HepG2 (cell line): Measurements from ENCODE around the gene KIF3A. TPM values are rescaled to one million over a fixed set of nuclear protein-coding genes. Genes with fewer than 3 reads are reported as not detected.

ENCODE experiments used
- ATAC-seq: fragments of 200-7000 bp; cut with Tn5 transposase; 3 replicates; pipeline ENCODE4 v1.9.1; 2020; ENCODE audit warnings: mild to moderate bottlenecking, moderate library complexity
- BruUV-seq: library from RNA; stranded (reverse); fragments of 400-500 nt; replicated peaks from 2 replicates; lab custom pipeline; 2021; lab: Mats Ljungman, UMichigan
- CTCF ChIA-PET: fragments of 300-600 bp; formaldehyde crosslinking; extraction: SDS; loops from one replicate; lab custom pipeline; 2021; ENCODE audit warnings: low total read pairs, inconsistent platforms, low intra/inter-chr PET ratio; lab: Yijun Ruan, JAX
- POLR2A ChIA-PET: fragments of 350-600 bp; sonication (Branson Sonifier 250); formaldehyde crosslinking; loops from one replicate; lab custom pipeline; 2020; ENCODE audit warnings: antibody characterized with exemption, inconsistent platforms; lab: Yijun Ruan, JAX
- DNase-seq: peaks from one replicate; pipeline ENCODE4 v3.0.0-alpha.2; 2015; ENCODE audit warnings: low spot score
- FAIRE-seq: peaks from 3 replicates; lab custom pipeline; 2011; peaks lifted over from hg19 to GRCh38; lab: Jason Lieb, UNC
- H2AFZ ChIP-seq: one replicate; pipeline ENCODE4 v1.6.1; 2011; ENCODE audit warnings: low read length, inconsistent platforms
- H3K27ac ChIP-seq: fragments of 300-600 bp; 3 replicates; pipeline ENCODE4 v1.8.0; 2011; ENCODE audit warnings: mixed run types, mild to moderate bottlenecking, mixed read lengths, low read length, inconsistent platforms; ENCODE audit not compliant: insufficient read depth; ENCODE audit errors: extremely low read length
- H3K27me3 ChIP-seq, 2 experiments: fragments of 200-600 bp in 1 of 2; 2 replicates in 1 of 2; 3 replicates in 1 of 2; pipeline versions ENCODE4 v1.6.0 to v1.8.0; 2011; ENCODE audit warnings: low read length in 2 of 2, mild to moderate bottlenecking in 2 of 2, moderate library complexity in 2 of 2, inconsistent platforms in 1 of 2; ENCODE audit not compliant: insufficient read depth in 2 of 2, control insufficient read depth in 1 of 2
- H3K36me3 ChIP-seq, 2 experiments: fragments of 200-600 bp in 1 of 2; replicated peaks in 1 of 2; 2 replicates in 1 of 2; 3 replicates in 1 of 2; pipeline versions ENCODE4 v1.5.1 to v1.8.0; 2011; ENCODE audit warnings: low read length in 2 of 2, inconsistent platforms in 1 of 2; ENCODE audit not compliant: insufficient read depth in 2 of 2, control insufficient read depth in 1 of 2
- H3K4me1 ChIP-seq: 2 replicates; pipeline ENCODE4 v1.5.1; 2012; ENCODE audit warnings: low read length, inconsistent platforms; ENCODE audit not compliant: insufficient read depth
- H3K4me2 ChIP-seq: 2 replicates; pipeline ENCODE4 v1.6.0; 2011; ENCODE audit warnings: low read depth, low read length, inconsistent platforms
- H3K4me3 ChIP-seq, 3 experiments: fragments of 200-600 bp in 1 of 3; sonication (generic), shearing (Covaris generic) in 1 of 3; replicated peaks in 1 of 3; 2 replicates each; pipeline ENCODE4 v1.5.1; 2011 to 2016; ENCODE audit warnings: low read length in 3 of 3, inconsistent platforms in 2 of 3, low read depth in 2 of 3, mild to moderate bottlenecking in 2 of 3, control low read depth in 1 of 3, mixed read lengths in 1 of 3; ENCODE audit not compliant: insufficient read depth in 1 of 3
- H3K79me2 ChIP-seq: one replicate; pipeline ENCODE4 v1.6.1; 2011; ENCODE audit warnings: low read length, inconsistent platforms; ENCODE audit not compliant: insufficient read depth
- H3K9ac ChIP-seq: 2 replicates; pipeline ENCODE4 v1.6.0; 2011; ENCODE audit warnings: mild to moderate bottlenecking, low read depth, low read length, inconsistent platforms; ENCODE audit not compliant: insufficient read depth
- H3K9me3 ChIP-seq: 2 replicates; pipeline ENCODE4 v1.5.1; 2012; ENCODE audit warnings: mild to moderate bottlenecking, low read length
- H4K20me1 ChIP-seq: 2 replicates; pipeline ENCODE4 v1.6.0; 2011; ENCODE audit warnings: inconsistent platforms, mild to moderate bottlenecking, low read length, moderate library complexity; ENCODE audit not compliant: insufficient read depth
- CHD2 ChIP-seq: IDR thresholded peaks from 2 replicates; pipeline ENCODE4 v1.6.1; 2011; ENCODE audit warnings: low read depth, low read length, improper control_type of control experiment
- FLYWCH1 ChIP-seq: sonication (generic); formaldehyde crosslinking; IDR thresholded peaks from 2 replicates; pipeline ENCODE4 v1.8.1; 2023; ENCODE audit warnings: mild to moderate bottlenecking, missing genetic modification reagents
- FOXM1 ChIP-seq: sonication (generic); formaldehyde crosslinking; IDR thresholded peaks from 2 replicates; pipeline ENCODE4 v1.5.0; 2020; ENCODE audit warnings: missing genetic modification reagents
- MTF2 ChIP-seq: sonication (generic); formaldehyde crosslinking; IDR thresholded peaks from 2 replicates; pipeline ENCODE4 v1.5.0; 2020; ENCODE audit warnings: missing genetic modification reagents, borderline replicate concordance
- XBP1 ChIP-seq: sonication (generic); formaldehyde crosslinking; IDR thresholded peaks from 2 replicates; pipeline ENCODE4 v1.5.0; 2020; ENCODE audit warnings: missing genetic modification reagents
- ZNF543 ChIP-seq: sonication (generic); formaldehyde crosslinking; IDR thresholded peaks from 2 replicates; pipeline ENCODE4 v1.4.0; 2020; ENCODE audit warnings: mild to moderate bottlenecking, missing genetic modification reagents
- ZNF558 ChIP-seq: sonication (generic); formaldehyde crosslinking; IDR thresholded peaks from 2 replicates; pipeline ENCODE4 v1.9.0; 2022; ENCODE audit warnings: mild to moderate bottlenecking, missing genetic modification reagents, borderline replicate concordance
- ZNF619 ChIP-seq: sonication (generic); formaldehyde crosslinking; IDR thresholded peaks from 2 replicates; pipeline ENCODE4 v1.4.0; 2020; ENCODE audit warnings: mild to moderate bottlenecking, missing genetic modification reagents
- ZNF737 ChIP-seq: sonication (generic); formaldehyde crosslinking; IDR thresholded peaks from 2 replicates; pipeline ENCODE4 v1.5.0; 2020; ENCODE audit warnings: missing genetic modification reagents, mild to moderate bottlenecking, borderline replicate concordance
- WGBS: methylation state at CpG from one replicate; pipeline ENCODE4 v1.1.6; 2017; ENCODE audit warnings: low lambda C conversion rate; 5-methylcytosine and 5-hydroxymethylcytosine counted together
- in situ Hi-C: cut with HindIII; loops from 2 replicates; pipeline ENCODE4 v1.10.0; 2017; ENCODE audit warnings: low pct_unique_long_range_greater_than_20kb; ENCODE audit not compliant: extremely low pct_ligation_motif_present
- intact Hi-C: fragments of 100-400 bp; cut with micrococcal nuclease; formaldehyde crosslinking; loops from one replicate; pipeline ENCODE4 v1.10.0; 2022; ENCODE audit not compliant: unreplicated experiment
- polyA plus RNA-seq, 8 experiments: library from polyadenylated mRNA; depleted of rRNA in 3 of 8; stranded (reverse) in 7 of 8; unstranded in 1 of 8; fragments of >200 nt; fragmentation: Illumina TruSeq in 4 of 8; extraction: Trizol in 4 of 8; gene quantifications; 2 replicates each; pipeline versions ENCODE4 v1.2.1 to v1.2.3, GENCODE V29; 2011 to 2016; ENCODE audit warnings: low read depth in 4 of 8, missing spikeins in 1 of 8, mixed read lengths in 1 of 8; ENCODE audit not compliant: insufficient read depth in 1 of 8
- total RNA-seq, 5 experiments: library from RNA; depleted of rRNA; stranded (reverse); fragments of >200 nt; fragmentation: Illumina TruSeq; extraction: Trizol; gene quantifications; 2 replicates each; pipeline ENCODE4 v1.2.3, GENCODE V29; 2016; ENCODE audit warnings: low read depth in 1 of 5
- TF ChIP-seq, protein P1 (sequence below): sonication (generic); formaldehyde crosslinking; IDR thresholded peaks from 2 replicates; pipeline ENCODE4 v1.5.0; 2020; ENCODE audit warnings: mild to moderate bottlenecking, missing genetic modification reagents, borderline replicate concordance

Gene KIF3A
- total and polyA plus RNA-seq, 2 of the 13 experiments (the other 11 are each of a cell fraction or from before 2014, with no cell fraction given): 2.3 to 8.4 TPM

DNA sequence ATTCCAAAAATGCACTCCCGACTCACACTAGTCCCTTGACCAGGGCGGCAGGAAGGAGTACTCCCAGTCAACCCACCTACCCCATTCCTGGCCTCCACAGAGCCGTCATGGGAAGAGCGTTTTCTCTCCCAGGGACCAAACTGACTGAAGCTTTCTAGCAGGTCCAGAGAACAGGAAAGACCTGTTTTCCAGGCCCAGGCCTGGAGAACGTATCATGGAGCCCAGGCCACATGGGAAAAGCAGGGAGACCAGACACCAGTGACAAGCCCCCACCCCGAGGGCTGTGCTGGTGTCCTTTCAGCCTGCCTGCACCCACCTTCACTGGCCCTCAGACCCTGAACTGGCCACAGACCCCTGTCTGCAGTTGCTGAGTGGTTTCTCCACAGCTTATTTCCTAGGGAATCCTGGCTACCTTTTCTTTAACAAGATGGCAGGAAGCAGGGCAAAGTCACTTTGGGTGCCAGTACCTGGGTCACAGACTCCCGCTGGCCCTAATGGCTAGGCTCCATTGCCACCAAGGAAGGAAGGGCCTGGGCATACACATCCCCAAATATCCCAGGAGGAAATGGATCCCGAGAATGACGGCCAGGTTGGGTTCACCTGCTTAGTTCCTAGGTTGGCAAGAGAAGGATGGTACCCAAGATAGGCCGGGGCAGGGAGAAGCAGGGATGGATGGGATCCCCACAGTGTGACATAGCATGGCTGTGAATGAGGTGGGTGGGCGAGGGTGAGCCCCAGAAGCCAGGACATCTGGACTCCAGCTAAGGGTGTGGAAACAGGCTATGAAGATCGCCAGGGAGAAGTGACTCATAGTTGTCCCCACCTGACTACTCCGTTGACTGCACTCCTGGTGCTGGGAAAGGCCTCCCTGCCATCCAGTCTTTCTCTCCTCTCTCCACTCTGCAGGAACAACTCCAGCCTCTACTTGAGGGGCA is 22.0 kb upstream of the KIF3A start:
- in situ Hi-C loops: no loop called here
- no peak overlapping the region for H3K27ac ChIP-seq
- no peak overlapping the region for H2AFZ ChIP-seq
- DNase-seq (no peak), ATAC-seq (no peak), FAIRE-seq (no peak)
- no peaks in the 10 kb centered on the region for H3K4me1 ChIP-seq
- H3K9me3 ChIP-seq: no peaks in the 10 kb centered on the region
- intact Hi-C loops: no loop called here
- peaks cover 16 to 58% of the 10 kb centered on the region in 2 experiments for H3K36me3 ChIP-seq
- BruUV-seq: no TSS peak
- no peaks in the 10 kb centered on the region for H3K27me3 ChIP-seq
- no peaks in the 10 kb centered on the region for H3K79me2 ChIP-seq
- no peak overlapping the region for H3K4me3 ChIP-seq
- H3K4me2 ChIP-seq: no peak overlapping the region
- 95% methylated on average over 9 of the region's 13 CpGs for WGBS
- ChIA-PET POLR2A (no interaction called here), CTCF (no interaction called here)
- H3K9ac ChIP-seq: no peak overlapping the region
- H4K20me1 ChIP-seq: no peaks in the 10 kb centered on the region
- TF ChIP-seq FOXM1 (no peak), ZNF558 (CRISPR knock-in tag) (no peak), MTF2 (CRISPR knock-in tag) (no peak), FLYWCH1 (CRISPR knock-in tag) (no peak), ZNF543 (CRISPR knock-in tag) (no peak), CHD2 (no peak), XBP1 (CRISPR knock-in tag) (no peak), ZNF619 (CRISPR knock-in tag) (no peak), ZNF737 (CRISPR knock-in tag) (no peak)
- TF ChIP-seq, protein P1, sequence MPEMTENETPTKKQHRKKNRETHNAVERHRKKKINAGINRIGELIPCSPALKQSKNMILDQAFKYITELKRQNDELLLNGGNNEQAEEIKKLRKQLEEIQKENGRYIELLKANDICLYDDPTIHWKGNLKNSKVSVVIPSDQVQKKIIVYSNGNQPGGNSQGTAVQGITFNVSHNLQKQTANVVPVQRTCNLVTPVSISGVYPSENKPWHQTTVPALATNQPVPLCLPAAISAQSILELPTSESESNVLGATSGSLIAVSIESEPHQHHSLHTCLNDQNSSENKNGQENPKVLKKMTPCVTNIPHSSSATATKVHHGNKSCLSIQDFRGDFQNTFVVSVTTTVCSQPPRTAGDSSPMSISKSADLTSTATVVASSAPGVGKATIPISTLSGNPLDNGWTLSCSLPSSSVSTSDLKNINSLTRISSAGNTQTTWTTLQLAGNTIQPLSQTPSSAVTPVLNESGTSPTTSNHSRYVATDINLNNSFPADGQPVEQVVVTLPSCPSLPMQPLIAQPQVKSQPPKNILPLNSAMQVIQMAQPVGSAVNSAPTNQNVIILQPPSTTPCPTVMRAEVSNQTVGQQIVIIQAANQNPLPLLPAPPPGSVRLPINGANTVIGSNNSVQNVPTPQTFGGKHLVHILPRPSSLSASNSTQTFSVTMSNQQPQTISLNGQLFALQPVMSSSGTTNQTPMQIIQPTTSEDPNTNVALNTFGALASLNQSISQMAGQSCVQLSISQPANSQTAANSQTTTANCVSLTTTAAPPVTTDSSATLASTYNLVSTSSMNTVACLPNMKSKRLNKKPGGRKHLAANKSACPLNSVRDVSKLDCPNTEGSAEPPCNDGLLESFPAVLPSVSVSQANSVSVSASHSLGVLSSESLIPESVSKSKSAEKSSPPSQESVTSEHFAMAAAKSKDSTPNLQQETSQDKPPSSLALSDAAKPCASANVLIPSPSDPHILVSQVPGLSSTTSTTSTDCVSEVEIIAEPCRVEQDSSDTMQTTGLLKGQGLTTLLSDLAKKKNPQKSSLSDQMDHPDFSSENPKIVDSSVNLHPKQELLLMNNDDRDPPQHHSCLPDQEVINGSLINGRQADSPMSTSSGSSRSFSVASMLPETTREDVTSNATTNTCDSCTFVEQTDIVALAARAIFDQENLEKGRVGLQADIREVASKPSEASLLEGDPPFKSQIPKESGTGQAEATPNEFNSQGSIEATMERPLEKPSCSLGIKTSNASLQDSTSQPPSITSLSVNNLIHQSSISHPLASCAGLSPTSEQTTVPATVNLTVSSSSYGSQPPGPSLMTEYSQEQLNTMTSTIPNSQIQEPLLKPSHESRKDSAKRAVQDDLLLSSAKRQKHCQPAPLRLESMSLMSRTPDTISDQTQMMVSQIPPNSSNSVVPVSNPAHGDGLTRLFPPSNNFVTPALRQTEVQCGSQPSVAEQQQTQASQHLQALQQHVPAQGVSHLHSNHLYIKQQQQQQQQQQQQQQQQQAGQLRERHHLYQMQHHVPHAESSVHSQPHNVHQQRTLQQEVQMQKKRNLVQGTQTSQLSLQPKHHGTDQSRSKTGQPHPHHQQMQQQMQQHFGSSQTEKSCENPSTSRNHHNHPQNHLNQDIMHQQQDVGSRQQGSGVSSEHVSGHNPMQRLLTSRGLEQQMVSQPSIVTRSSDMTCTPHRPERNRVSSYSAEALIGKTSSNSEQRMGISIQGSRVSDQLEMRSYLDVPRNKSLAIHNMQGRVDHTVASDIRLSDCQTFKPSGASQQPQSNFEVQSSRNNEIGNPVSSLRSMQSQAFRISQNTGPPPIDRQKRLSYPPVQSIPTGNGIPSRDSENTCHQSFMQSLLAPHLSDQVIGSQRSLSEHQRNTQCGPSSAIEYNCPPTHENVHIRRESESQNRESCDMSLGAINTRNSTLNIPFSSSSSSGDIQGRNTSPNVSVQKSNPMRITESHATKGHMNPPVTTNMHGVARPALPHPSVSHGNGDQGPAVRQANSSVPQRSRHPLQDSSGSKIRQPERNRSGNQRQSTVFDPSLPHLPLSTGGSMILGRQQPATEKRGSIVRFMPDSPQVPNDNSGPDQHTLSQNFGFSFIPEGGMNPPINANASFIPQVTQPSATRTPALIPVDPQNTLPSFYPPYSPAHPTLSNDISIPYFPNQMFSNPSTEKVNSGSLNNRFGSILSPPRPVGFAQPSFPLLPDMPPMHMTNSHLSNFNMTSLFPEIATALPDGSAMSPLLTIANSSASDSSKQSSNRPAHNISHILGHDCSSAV (CRISPR knock-in tag): no peak
